22Rv1 (cell line): ENCODE measurements around the gene MED12L.

Experiments
- CTCF ChIP-seq: fragments of 450-650 bp; IDR thresholded peaks from 2 replicates; pipeline ENCODE4 v1.5.1; 2017; ENCODE audit warnings: mild to moderate bottlenecking
- ZFX ChIP-seq: fragments of 450-650 bp; IDR thresholded peaks from 2 replicates; pipeline ENCODE4 v1.6.1; 2017; ENCODE audit warnings: antibody characterized with exemption, borderline replicate concordance

GRCh38 chr3:151074256-151074655, 11.2 kb upstream of the MED12L start:
- no peak for TF ChIP-seq CTCF
- TF ChIP-seq ZFX = no peak
